Activated CD4-positive, alpha-beta T cell treated with anti-CD3 and anti-CD28 coated beads for 24 hours (primary cell): ENCODE measurements around the gene TAF6L.
"Not testable (repeated sequence)": the region's sequence is repeated elsewhere in the genome, so short reads cannot be mapped to it uniquely, and the experiment has no call there.

Experiments
- DNase-seq, 2 donors: peaks; one replicate each; pipeline ENCODE4 v3.0.0-alpha.2; 2020; ENCODE audit warnings: low read depth in 2 of 2

Gene TAF6L, protein sequence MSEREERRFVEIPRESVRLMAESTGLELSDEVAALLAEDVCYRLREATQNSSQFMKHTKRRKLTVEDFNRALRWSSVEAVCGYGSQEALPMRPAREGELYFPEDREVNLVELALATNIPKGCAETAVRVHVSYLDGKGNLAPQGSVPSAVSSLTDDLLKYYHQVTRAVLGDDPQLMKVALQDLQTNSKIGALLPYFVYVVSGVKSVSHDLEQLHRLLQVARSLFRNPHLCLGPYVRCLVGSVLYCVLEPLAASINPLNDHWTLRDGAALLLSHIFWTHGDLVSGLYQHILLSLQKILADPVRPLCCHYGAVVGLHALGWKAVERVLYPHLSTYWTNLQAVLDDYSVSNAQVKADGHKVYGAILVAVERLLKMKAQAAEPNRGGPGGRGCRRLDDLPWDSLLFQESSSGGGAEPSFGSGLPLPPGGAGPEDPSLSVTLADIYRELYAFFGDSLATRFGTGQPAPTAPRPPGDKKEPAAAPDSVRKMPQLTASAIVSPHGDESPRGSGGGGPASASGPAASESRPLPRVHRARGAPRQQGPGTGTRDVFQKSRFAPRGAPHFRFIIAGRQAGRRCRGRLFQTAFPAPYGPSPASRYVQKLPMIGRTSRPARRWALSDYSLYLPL

DNA sequence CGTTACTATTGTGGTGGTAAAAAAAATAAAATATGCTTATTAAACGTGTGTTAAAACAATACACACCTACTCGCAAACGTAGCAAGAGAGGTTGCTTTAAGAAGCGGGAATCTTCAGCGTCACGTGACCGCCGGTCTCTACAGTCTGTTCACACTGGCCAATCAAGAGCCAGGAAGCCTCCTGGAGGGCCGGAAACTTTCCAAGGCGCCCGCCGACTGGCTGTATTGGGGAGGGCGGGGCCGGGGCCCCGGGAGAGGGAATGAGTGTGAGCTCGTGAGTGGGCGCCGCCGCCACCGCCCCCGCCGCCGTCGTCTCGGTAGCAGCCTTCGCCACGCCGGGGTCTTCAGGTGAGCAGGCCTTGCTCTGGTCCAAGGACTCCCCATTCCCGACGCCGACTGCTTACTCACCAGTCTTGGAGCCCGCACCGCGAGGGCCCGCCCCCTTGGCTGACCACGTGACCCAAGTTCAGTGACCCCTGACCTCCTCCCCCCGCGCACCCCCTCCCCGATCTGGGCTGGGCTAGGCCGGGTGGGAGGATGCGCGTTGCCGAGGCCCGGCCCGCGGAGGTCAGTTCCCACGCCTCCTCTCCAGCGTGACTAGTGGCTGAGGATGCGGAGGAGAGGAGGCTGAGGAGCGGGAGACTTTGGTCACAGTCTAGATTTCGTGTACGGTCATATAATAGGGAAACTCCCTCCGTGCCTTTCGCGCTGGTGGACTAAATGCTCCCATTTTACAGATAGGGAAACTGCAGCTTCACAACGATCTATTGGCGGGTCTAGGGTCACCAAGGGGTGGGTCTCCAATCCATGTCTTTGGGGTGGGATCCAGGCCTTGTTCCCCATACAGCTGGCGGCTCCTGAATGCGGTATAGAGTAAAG, at the start of gene TAF6L:
TAF6L (plus strand) TSS at position 253 of the 878 bp plus-strand sequence. CDS start 4,388 bp downstream, outside the sequence.
- DNase-seq: peak; percentile 89 to 94

DNA sequence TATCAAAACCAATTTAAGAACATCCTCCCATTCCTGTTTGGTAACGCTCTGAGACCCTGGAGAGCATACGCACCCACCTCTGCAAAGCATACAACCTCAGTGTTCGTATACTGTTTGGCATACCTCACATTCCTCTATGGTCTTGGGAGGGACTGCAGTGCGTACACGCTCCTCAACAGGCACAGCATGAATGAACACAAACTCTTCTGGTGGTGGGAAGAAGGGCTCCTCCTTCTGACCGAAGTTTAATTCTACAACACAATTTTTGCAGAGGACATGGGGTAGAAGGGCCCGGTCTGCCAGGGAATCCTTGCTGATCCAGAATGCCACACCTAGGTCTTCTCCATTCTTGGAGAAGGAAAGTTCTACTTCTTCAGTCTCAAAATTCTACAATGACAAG, 49.2 kb upstream of the TAF6L start:
- no peak for DNase-seq

DNA sequence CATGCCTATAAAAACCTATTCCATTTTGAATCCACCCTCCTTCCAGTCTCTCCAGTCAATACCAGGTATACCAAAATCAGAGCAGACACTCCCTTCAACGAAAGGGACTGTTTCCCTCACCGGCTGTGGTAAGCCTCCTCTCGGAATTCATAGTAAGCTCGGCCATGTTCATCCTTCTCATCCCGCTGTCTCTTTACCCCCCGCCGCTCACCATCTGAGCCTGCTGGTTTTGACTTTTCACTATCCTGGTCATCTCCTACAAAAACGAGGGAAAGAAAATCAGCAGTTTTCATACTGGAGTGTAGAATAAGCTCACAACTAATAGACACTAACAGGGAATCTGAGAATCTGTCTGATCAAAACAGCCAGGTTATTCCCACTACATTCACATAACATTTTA, 47.0 kb upstream of the TAF6L start:
- DNase-seq: no peak

DNA sequence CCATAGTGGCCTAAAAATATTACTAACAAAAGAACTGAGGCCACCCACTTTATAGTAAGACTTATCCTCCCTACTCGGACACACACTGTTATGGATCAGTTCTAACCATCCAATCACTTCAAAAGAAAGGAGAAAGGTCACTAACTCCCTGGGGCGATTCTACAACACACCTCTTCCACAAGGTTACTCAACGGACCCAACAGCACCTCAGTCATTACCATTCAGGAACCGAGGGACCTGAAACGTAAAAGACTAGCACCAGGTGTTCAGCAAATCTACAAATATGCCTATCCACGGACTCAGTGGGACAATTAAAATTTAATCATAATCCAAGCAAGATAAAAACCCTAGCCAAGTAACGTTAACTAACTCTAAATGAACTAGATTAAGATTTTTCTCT, 45.5 kb upstream of the TAF6L start:
- DNase-seq: no peak

DNA sequence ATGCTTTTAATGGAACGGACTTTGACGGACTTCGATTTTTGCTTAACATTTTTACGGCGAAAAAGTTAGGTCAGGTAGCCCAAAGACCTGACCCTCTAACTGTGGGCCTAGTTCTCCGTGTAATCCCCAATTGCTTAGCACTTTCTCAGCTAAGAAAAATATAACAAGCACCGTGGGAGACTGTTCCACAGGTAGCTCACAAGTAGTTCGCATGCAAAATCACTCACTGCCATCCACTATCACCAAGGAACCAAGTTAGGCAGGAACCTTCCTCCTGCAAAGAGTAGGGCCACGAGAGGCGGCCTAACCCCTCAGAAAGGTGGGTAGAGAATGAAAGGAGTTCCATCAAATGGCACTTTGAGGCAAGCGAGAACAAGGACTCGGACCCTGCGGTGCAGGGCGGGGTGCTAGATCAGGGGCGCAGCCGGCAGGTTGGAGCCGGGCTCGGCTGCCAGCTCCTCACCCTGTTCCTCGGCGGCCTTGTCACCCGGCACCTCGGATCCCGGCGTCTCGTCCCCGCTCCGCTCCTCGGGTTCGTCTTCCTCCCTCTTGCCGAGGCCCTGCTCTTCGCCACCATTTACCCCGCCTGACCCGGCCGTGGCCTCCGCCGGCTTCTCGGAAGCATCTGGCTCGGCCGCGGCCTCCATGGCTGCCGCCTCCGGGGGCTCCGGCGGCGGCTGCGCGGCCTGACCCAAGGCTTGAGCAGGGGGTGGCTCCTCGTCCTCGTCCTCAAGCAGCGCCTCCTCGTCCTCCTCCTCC, 44.9 kb upstream of the TAF6L start:
- no peak for DNase-seq

DNA sequence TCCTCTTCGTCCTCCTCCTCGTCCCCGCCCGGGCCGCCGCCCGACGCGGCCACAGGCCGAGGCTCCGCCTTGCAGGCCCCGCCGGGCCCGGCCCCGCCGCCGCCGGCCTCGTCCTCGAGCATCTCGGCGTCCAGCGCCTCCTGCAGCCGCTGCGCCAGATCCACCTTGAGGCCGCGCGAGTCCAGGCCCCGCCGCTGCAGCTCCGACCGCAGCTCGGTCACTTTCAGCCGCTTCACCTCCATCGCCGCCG, 44.4 kb upstream of the TAF6L start:
- no peak for DNase-seq

DNA sequence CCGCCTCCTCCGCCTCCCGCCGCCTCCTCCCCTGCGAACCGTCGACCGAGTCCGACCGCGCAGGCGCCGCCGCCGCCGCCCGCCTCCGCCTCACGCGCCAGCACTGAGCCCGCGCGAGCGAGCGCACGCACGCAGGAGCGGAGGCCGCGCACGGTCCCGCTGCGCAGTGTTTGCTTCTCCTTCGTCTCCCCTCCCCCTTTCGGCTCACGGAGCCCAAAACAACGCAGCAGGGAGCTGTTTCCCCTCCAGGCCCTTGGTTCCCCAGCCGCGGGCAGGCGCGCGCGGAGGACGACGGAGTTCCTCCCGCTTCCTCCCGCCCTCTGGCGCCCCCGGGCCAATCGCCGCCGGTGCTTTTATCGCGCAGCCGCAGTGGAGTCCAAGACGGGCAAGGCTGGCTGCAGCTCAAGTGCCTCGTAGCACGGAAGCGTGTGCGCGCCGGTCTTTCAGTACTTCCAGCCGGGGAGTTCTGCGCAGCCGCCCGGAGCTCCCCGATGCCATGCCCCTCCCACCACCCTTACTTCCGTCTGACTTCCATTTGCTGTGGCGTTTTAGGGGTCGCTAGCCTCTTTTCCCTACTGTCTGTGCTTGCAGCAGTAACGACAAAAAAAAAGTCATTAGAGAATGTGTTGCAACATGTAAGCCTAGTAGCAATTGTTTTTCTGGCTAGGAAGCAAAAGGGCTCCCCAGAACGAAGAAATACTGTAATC, 43.9 kb upstream of the TAF6L start, which contains the start of gene HNRNPUL2:
HNRNPUL2 (minus strand) TSS at position 293 of the 707 bp plus-strand sequence. CDS start 301 bp downstream, outside the sequence.
- DNase-seq: peak; percentile 94

DNA sequence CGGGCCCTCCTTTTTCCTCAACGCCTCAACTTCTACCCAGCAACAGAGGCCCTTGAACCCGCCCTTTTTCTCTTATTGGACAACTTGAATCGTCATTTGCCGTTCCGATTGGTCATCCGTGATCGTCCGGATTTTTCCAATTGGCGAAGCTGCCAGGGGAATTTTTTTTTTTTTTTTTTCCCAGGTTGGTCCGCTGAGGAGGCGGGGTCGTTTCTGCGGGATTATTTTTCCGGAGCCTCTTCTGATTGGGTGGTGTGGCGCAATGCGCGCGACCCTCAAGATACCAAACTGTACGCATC, 43.4 kb upstream of the TAF6L start:
- peak; percentile 63 to 72 for DNase-seq

DNA sequence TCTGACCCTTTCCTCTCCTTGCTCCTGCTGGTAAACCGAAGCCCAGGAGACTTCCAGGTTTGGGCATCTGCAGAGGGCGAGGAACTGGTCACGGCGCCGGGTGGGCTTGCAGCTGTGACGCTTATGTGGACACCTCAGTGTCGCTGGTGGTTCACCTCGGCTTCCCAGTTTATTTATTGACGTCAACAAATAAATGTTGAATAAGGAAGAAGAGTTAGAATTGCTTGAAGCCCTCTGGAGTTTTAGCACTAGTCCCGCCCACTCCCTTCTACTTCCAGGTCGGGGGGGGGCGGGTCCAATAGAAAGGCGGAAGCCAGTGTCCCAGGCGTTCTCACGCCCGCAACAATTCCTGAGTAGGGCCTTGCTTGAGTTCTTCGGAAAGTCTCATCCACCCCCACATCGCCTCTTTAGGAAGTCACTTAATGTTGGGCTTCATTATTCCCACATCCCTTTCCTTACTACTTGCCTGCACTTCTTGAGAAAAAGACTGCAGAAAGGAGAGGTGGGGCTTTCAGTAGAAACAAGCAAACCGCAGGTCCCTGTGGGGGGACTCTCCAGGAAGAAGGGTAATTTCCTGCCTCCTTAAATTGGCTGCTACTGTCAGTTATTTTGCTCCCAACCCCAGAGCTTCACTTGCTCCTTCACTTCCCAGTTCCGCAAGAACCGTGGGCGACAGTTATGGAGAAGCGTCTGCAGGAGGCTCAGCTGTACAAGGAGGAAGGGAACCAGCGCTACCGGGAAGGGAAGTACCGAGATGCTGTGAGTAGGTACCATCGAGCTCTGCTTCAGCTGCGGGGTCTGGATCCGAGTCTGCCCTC, 42.8 kb upstream of the TAF6L start, which contains the start of gene TTC9C:
TTC9C (plus strand) TSS at position 316 of the 818 bp plus-strand sequence; CDS start at position 679, 363 bp downstream.
- DNase-seq: peak; percentile 77 to 79

DNA sequence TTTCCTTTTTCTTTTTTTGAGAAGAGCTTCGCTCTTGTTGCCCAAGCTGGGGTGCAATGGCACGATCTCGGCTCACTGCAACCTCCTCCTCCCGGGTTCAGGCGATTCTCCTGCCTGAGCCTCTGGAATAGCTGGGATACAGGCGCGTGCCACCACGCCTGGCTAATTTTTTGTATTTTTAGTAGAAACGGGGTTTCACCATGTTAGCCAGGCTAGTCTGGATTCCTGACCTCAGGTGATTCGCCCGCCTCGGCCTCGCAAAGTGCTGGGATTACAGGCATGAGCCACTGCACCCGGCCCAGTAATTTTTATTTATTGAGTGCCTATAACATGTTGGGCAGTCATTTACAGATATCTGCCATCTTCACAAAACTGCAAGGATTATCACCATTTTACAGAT, 41.1 kb upstream of the TAF6L start:
- DNase-seq: not testable (repeated sequence)

DNA sequence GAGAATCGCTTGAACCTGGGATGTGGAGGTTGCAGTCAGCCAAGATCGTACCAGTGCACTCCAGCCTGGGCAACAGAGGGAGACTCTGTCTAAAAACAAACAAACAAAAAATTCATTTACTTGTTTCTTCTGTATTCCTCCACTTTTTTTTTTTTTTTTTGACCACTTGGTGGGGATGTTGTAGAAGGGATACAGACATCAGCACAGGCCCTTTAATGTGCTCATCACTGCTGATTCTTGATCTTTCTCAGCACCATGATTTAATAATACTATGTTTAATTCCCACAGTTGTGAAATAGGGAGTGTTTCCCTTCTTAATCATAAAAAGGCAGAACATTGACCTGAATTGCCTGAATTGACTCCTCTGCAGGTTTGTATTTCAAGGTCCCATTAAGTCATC, 38.4 kb upstream of the TAF6L start:
- no peak for DNase-seq

DNA sequence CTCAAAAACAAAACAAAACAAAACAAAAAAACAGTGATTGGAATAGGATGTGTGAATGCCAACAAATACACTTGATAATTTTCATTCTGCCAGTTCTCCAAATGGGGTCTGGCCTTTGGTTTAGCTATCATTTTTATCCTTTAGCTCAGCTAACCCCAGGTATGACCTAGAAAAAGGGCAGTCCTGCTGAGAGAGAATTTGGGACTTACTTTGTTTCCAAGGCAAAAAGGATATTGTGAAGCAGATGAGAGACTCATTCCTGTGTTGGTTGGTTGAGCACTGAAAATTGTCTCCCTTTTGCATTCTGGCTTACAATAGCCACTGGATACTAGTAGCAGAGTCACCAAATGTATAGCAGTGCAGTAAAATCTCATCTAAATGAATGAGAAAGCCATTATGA, 34.0 kb upstream of the TAF6L start:
- DNase-seq: no peak

DNA sequence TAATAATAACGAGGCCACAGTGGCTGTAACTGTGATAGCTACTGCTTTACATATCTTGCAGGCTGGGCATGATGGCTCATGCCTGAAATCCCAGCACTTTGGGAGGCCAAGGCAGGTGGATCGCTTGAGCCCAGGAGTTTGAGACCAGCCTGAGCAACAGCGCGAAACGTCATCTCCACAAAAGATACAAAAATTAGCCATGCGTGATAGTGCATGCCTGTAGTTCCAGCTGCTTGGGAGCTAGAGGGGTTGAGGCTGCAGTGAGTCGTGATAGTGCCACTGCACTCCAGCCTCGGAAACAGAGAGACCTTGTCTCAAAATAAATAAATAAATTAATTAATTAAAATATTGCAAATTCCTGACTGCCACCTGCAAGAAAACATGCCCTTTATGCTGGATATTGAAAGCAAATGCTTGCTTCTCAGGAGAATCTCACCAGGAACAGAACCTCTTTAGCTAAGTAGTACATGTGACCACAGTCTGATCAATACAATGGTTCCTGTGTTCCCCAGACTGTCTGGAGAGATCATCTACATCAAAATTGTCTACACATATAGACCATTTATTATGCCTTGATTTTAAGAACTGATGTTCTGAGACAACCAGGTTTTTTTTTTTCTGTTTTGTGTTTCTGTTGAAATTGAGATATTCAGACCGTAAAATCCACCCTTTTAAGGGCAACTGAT, 23.6 kb upstream of the TAF6L start:
- DNase-seq: no peak

DNA sequence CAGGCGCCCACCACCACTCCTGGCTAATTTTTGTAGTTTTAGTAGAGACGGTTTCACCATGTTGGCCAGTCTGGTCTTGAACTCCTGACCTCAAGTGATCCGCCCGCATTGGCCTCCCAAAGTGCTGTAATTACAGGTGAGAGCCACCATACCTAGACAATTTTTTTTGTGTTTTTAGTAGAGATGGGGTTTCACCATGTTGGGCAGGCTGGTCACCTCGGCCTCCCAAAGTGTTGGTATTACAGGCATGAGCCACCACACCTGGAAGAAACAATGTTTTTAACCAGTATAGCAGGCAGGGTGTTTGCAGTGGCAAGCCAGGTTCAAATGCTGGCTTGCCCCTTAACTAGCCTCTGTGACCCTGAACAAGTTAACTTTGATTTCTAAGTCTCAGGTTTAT, 21.3 kb upstream of the TAF6L start:
- not testable (repeated sequence) for DNase-seq

DNA sequence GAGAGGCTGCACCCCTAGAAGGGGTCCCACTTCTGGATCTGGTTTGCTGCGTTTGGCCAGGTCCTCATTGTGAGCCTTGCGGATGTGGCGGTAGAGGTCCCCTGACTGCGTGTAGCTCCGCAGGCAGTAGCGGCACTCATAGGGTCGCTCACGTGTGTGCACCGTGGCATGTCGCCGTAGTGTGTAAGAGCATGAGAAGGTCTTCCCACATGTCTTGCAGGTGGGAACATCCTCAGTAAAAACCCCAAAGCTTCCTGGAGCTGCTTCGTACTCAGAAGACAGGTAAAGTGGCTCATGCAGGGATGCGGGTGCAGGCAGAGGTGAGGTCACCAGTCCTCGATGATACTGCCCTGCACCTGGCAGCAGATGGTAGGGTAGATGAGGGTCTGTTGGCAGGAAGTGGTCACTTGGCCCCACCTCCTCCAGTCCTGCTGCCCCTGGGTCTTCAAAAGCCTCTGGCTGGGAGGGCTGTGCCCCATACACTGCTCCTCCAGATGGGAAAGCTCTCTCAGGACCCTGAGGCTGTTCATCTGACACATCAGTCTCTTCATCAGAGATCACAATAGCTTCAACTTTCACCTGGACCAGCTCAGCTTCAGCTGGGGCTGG, 18.9 kb upstream of the TAF6L start:
- DNase-seq: no peak

DNA sequence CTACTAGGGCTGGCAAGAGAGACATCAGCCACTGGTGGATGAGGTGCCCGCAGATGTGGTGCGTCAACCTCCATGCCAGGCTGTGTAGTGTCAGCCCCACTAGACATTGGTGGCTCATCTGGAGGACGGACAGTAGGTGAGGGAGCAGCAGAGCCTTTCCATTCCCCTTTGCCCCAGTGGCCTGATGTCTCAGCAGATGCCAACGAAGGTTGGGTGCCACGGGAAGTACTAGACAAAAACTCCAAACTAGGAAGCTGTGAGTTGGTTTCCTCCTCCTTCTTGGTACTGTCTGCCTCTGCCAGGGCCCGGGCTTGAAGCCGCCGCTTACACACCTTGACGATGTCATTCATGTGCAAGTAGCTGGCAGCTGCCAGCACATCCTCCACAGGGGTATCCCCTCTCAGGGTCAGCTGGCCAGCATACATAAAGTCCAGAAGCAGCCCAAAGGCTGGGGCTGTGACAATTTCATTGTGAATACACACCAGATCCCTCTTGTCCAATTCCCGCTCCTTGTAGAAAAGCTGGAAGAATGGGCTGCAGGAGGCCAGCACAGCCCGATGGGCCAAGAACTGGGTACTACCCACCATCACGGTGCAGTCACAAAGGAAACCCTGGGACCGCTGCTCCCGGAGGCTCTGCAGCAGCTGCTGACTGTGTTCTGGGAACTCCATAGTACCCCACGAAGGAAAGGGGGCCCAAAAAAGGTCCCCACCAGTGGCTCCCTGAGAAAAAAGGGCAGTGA, 18.0 kb upstream of the TAF6L start:
- DNase-seq: no peak

DNA sequence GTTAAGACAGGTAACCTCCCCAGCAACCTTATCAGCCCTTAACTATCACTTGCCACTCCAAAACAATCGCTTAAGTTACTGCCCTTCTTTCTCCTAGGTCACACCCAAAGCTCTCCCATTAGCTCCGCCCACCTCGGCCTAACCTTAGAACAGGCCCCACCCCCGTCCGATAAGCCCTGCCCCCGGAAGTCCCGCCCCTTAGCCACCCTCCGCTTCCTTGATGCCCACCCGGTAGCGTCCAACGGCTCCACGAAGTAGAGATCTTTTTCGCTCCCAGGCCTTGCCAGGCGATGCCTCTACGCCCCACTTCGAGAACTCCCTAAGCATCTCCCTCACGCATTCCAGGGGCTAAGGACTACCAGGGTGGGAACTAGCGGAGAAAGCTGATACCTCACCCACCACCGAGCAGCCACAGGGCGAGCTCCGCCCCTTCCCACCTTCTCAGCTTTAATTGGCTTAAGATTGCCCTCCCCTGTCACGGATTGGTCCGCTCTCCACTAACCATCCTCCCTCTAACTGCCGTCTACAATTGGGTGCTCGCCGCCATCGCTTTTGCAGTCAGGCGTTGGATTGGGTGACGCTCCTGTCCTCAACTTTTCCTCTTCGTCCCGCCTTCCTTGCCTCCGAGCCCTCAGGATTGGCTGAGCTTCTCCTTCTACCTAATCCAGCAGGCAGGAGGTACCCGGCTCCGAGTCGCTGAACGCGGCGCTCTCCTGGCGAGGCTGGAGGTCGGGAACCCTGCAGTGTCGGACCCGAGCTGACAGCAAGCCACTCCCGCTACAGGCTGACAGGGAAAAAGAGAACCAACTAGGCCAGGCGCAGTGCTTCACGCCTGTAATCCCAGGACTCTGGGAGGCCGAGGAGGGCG, 17.2 kb upstream of the TAF6L start, which contains the start of gene ZBTB3:
ZBTB3 (minus strand) TSS at position 425 of the 868 bp plus-strand sequence. CDS start 496 bp downstream, outside the sequence.
- DNase-seq: peak; percentile 94
